SJCRH30 (cell line): ENCODE measurements around the gene TMCC1. TPM values are rescaled to one million over a fixed set of nuclear protein-coding genes. Genes with fewer than 3 reads are reported as not detected.

Experiments used
- DNase-seq, 2 experiments: peaks; one replicate each; pipeline ENCODE4 v3.0.0-alpha.2; 2015 to 2020
- H3K27ac ChIP-seq: fragments of 250-450 bp; sonication (Bioruptor Pico); 2 replicates; pipeline ENCODE4 v1.5.1; 2020; ENCODE audit warnings: mild to moderate bottlenecking, moderate library complexity
- H3K27me3 ChIP-seq: fragments of 250-450 bp; sonication (Bioruptor Pico); 2 replicates; pipeline ENCODE4 v1.5.1; 2020; ENCODE audit warnings: mild to moderate bottlenecking, moderate library complexity
- H3K36me3 ChIP-seq: fragments of 250-450 bp; sonication (Bioruptor Pico); 2 replicates; pipeline ENCODE4 v1.5.1; 2020; ENCODE audit warnings: mild to moderate bottlenecking, moderate library complexity
- H3K4me1 ChIP-seq: fragments of 250-450 bp; sonication (Bioruptor Pico); 2 replicates; pipeline ENCODE4 v1.5.1; 2020; ENCODE audit warnings: mild to moderate bottlenecking, moderate library complexity
- H3K4me3 ChIP-seq: fragments of 250-450 bp; sonication (Bioruptor Pico); 2 replicates; pipeline ENCODE4 v1.5.1; 2020; ENCODE audit warnings: mild to moderate bottlenecking, moderate library complexity
- H3K9me3 ChIP-seq: fragments of 250-450 bp; sonication (Bioruptor Pico); replicated peaks from 2 replicates; pipeline ENCODE4 v1.5.1; 2020; ENCODE audit warnings: mild to moderate bottlenecking, moderate library complexity
- total RNA-seq: library from RNA; depleted of rRNA; stranded (reverse); fragments of >200 nt; shearing (Covaris generic); gene quantifications from 2 replicates; pipeline ENCODE4 v1.2.3, GENCODE V29; 2014; rRNA removed

Gene TMCC1
- 22.1 and 22.3 TPM in 2 replicates for total RNA-seq

- peak within 1 kb of the TSS; percentile 84 for H3K4me3 ChIP-seq
- no peaks in the 10 kb centered on the region for H3K9me3 ChIP-seq
- no peaks in the 10 kb centered on the region for H3K27me3 ChIP-seq
- peak within 1 kb of the TSS; percentile 80 for H3K27ac ChIP-seq
- DNase-seq: peak; percentile 73 to 87
- H3K4me1 ChIP-seq: peaks cover 31% of the 10 kb centered on the region
- no peaks in the 10 kb centered on the region for H3K36me3 ChIP-seq
Measured at GRCh38 chr3:129893581-129894070, at the start of gene TMCC1. TSS of gene TMCC1 (minus strand) at chr3:129893711.

- Histone ChIP-seq H3K36me3 (no peaks in the 10 kb centered on the region), H3K9me3 (no peaks in the 10 kb centered on the region), H3K27ac (no peak overlapping the region), H3K27me3 (no peaks in the 10 kb centered on the region; the same call in 1 of the 2 replicates), H3K4me3 (no peak overlapping the region), H3K4me1 (no peaks in the 10 kb centered on the region; the same call in 1 of the 2 replicates)
- DNase-seq: no peak
Measured at GRCh38 chr3:129943020-129943419, 49.5 kb upstream of the TMCC1 start.

- DNase-seq: peak; percentile 66 to 85
- H3K4me1 ChIP-seq: no peaks in the 10 kb centered on the region; the same call in 1 of the 2 replicates
- H3K9me3 ChIP-seq: no peaks in the 10 kb centered on the region
- H3K27me3 ChIP-seq: no peaks in the 10 kb centered on the region; the same call in 1 of the 2 replicates
- no peak overlapping the region for H3K4me3 ChIP-seq
- H3K27ac ChIP-seq: no peak overlapping the region
- H3K36me3 ChIP-seq: no peaks in the 10 kb centered on the region
Measured at GRCh38 chr3:129942296-129942695, 48.8 kb upstream of the TMCC1 start.

- Histone ChIP-seq H3K4me1 (no peaks in the 10 kb centered on the region), H3K27me3 (no peaks in the 10 kb centered on the region; the same call in 1 of the 2 replicates), H3K27ac (no peak overlapping the region), H3K4me3 (no peak overlapping the region), H3K9me3 (no peaks in the 10 kb centered on the region), H3K36me3 (no peaks in the 10 kb centered on the region)
- DNase-seq: no peak
Measured at GRCh38 chr3:129940086-129940485, 46.6 kb upstream of the TMCC1 start.

- Histone ChIP-seq H3K4me1 (no peaks in the 10 kb centered on the region), H3K27me3 (no peaks in the 10 kb centered on the region; the same call in 1 of the 2 replicates), H3K27ac (no peak overlapping the region), H3K9me3 (no peaks in the 10 kb centered on the region), H3K36me3 (no peaks in the 10 kb centered on the region), H3K4me3 (no peak overlapping the region)
- DNase-seq: no peak
Measured at GRCh38 chr3:129938140-129938930, 44.8 kb upstream of the TMCC1 start.

GRCh38 chr3:129937717-129938116, 44.2 kb upstream of the TMCC1 start:
- Histone ChIP-seq H3K27ac (no peak overlapping the region), H3K4me1 (no peaks in the 10 kb centered on the region), H3K9me3 (no peaks in the 10 kb centered on the region), H3K27me3 (no peaks in the 10 kb centered on the region; the same call in 1 of the 2 replicates), H3K4me3 (no peak overlapping the region), H3K36me3 (no peaks in the 10 kb centered on the region)
- no peak for DNase-seq

- peak overlapping the region; percentile 30 for H3K4me3 ChIP-seq
- H3K27me3 ChIP-seq: no peaks in the 10 kb centered on the region; the same call in 1 of the 2 replicates
- no peaks in the 10 kb centered on the region for H3K36me3 ChIP-seq
- DNase-seq: peak; percentile 62 to 79
- no peaks in the 10 kb centered on the region for H3K4me1 ChIP-seq
- H3K27ac ChIP-seq: no peak overlapping the region
- no peaks in the 10 kb centered on the region for H3K9me3 ChIP-seq
Measured at GRCh38 chr3:129936757-129937156, 43.2 kb upstream of the TMCC1 start.

GRCh38 chr3:129934234-129935123, 41.0 kb upstream of the TMCC1 start:
- peaks cover 10% of the 10 kb centered on the region for H3K9me3 ChIP-seq
- H3K36me3 ChIP-seq: no peaks in the 10 kb centered on the region
- no peak overlapping the region for H3K27ac ChIP-seq
- H3K27me3 ChIP-seq: no peaks in the 10 kb centered on the region
- peak; percentile 37 to 80 for DNase-seq
- no peak overlapping the region for H3K4me3 ChIP-seq
- no peaks in the 10 kb centered on the region for H3K4me1 ChIP-seq

- Histone ChIP-seq H3K4me3 (no peak overlapping the region), H3K36me3 (no peaks in the 10 kb centered on the region), H3K4me1 (no peaks in the 10 kb centered on the region), H3K27ac (no peak overlapping the region), H3K27me3 (no peaks in the 10 kb centered on the region), H3K9me3 (peaks cover 16% of the 10 kb centered on the region)
- no peak for DNase-seq
Measured at GRCh38 chr3:129933471-129933870, 40.0 kb upstream of the TMCC1 start.

GRCh38 chr3:129929383-129929782, 35.9 kb upstream of the TMCC1 start:
- no peak overlapping the region for H3K27ac ChIP-seq
- H3K27me3 ChIP-seq: no peaks in the 10 kb centered on the region
- no peaks in the 10 kb centered on the region for H3K36me3 ChIP-seq
- no peak overlapping the region for H3K4me3 ChIP-seq
- H3K9me3 ChIP-seq: peaks cover 16% of the 10 kb centered on the region
- H3K4me1 ChIP-seq: no peaks in the 10 kb centered on the region
- no peak for DNase-seq

GRCh38 chr3:129927072-129927471, 33.6 kb upstream of the TMCC1 start:
- H3K4me1 ChIP-seq: no peaks in the 10 kb centered on the region
- H3K36me3 ChIP-seq: no peaks in the 10 kb centered on the region
- no peaks in the 10 kb centered on the region for H3K27me3 ChIP-seq
- no peak overlapping the region for H3K27ac ChIP-seq
- peaks cover 23% of the 10 kb centered on the region for H3K9me3 ChIP-seq
- no peak overlapping the region for H3K4me3 ChIP-seq
- DNase-seq: peak; percentile 14 to 31

GRCh38 chr3:129919806-129920205, 26.3 kb upstream of the TMCC1 start:
- no peaks in the 10 kb centered on the region for H3K4me1 ChIP-seq
- no peaks in the 10 kb centered on the region for H3K27me3 ChIP-seq
- no peaks in the 10 kb centered on the region for H3K36me3 ChIP-seq
- H3K4me3 ChIP-seq: no peak overlapping the region
- DNase-seq: no peak
- H3K27ac ChIP-seq: no peak overlapping the region
- H3K9me3 ChIP-seq: peaks cover 13% of the 10 kb centered on the region

- Histone ChIP-seq H3K27ac (no peak overlapping the region), H3K4me1 (no peaks in the 10 kb centered on the region), H3K36me3 (no peaks in the 10 kb centered on the region), H3K4me3 (no peak overlapping the region), H3K9me3 (peaks cover 13% of the 10 kb centered on the region), H3K27me3 (no peaks in the 10 kb centered on the region)
- DNase-seq: no peak
Measured at GRCh38 chr3:129919357-129919756, 25.8 kb upstream of the TMCC1 start.

- no peaks in the 10 kb centered on the region for H3K27me3 ChIP-seq
- H3K9me3 ChIP-seq: peaks cover 9% of the 10 kb centered on the region
- H3K27ac ChIP-seq: no peak overlapping the region
- H3K36me3 ChIP-seq: no peaks in the 10 kb centered on the region
- no peaks in the 10 kb centered on the region for H3K4me1 ChIP-seq
- peak in 1 of 2 experiments; percentile 18 for DNase-seq
- H3K4me3 ChIP-seq: no peak overlapping the region
Measured at GRCh38 chr3:129918461-129918860, 24.9 kb upstream of the TMCC1 start.
